ENCODE results near the gene TRPM3. TPM values are rescaled to one million over a fixed set of nuclear protein-coding genes. Genes with fewer than 3 reads are reported as not detected.

The TRPM3 gene
- total and polyA plus RNA-seq, 9 of the 15 experiments (the other 6 are each of a cell fraction or from before 2014, with no cell fraction given), result 0.04 TPM; not detected in 8

DNA sequence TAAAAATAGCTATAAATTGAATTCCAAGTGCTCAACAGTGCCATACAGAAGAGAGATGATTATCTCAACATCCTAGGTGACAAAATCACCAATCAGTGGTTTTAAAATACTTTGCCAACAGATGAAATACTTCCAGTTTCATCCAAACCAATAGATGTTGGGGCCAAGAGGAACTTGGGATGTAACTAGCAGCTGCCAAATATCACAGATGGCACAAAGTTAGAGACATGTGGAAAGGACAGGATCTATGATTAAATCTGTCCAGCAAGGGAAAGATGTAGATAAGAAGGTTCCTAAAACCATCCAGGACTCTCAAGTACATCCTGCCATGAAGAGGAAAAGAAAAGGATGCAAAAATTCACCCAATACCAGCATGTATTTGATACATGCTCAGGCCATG is 23.8 kb downstream of the TRPM3 start:
- intact Hi-C loops (cut with micrococcal nuclease) (no loop called here), in situ Hi-C loops (cut with MboI) (no loop called here)
- DNase-seq (ENCODE audit: extremely low read depth in 1 of 4, low spot score in 3 of 4), result no peak
- H3K9me3 ChIP-seq (replicated peaks; ENCODE audit: control insufficient read depth, insufficient read depth, low read depth, low read length), result no peaks in the 10 kb centered on the region
- no peak for FAIRE-seq
- H4K20me1 ChIP-seq (replicated peaks; ENCODE audit: control insufficient read depth, insufficient read depth, low read length), result no peaks in the 10 kb centered on the region
- H3K27me3 ChIP-seq (ENCODE audit: control insufficient read depth in 2 of 2, insufficient read depth in 2 of 2, low read length in 2 of 2), result no peaks in the 10 kb centered on the region
- H3K4me1 ChIP-seq (replicated peaks in 1 of 2; ENCODE audit: control insufficient read depth in 2 of 2, insufficient read depth in 2 of 2, low read length in 2 of 2), result no peaks in the 10 kb centered on the region
- H2AFZ ChIP-seq (ENCODE audit: low read depth, low read length), result no peak overlapping the region
- no peak overlapping the region for H3K4me2 ChIP-seq (ENCODE audit: insufficient read depth, low read length)
- no peak overlapping the region for H3K9ac ChIP-seq (ENCODE audit: insufficient read depth in 1 of 2, low read depth in 2 of 2, low read length in 2 of 2)
- CTCF ChIA-PET (ENCODE audit: low intra/inter-chr PET ratio), result no interaction called here
- H3K27ac ChIP-seq (ENCODE audit: extremely low read depth, low read depth, low read length), result no peak overlapping the region
- no peaks in the 10 kb centered on the region for H3K79me2 ChIP-seq (ENCODE audit: control insufficient read depth, insufficient read depth, low read length)
- no peak overlapping the region for H3K4me3 ChIP-seq
- POLR2A ChIA-PET, result no interaction called here
- ATAC-seq, result no peak
- H3K36me3 ChIP-seq (ENCODE audit: control insufficient read depth, insufficient read depth, low read length), result no peaks in the 10 kb centered on the region
- no peaks in the 10 kb centered on the region for H3K9me1 ChIP-seq (ENCODE audit: control insufficient read depth, insufficient read depth, low read length)
- BruUV-seq (replicated peaks), result no TSS peak
- TF ChIP-seq SP1 (CRISPR knock-in tag; IDR thresholded peaks at IDR 0.05) (no peak), ATF1 (CRISPR knock-in tag; IDR thresholded peaks at IDR 0.05) (no peak), ATF1 (tag; IDR thresholded peaks at IDR 0.05) (no peak), ZBTB40 (IDR thresholded peaks at IDR 0.05) (no peak), ZBTB40 (CRISPR knock-in tag; IDR thresholded peaks at IDR 0.05) (no peak), NR2C1 (IDR thresholded peaks at IDR 0.05) (no peak), NR2C1 (tag; IDR thresholded peaks at IDR 0.05) (no peak), STAT5B (CRISPR knock-in tag; IDR thresholded peaks at IDR 0.05) (no peak), C11orf30 (IDR thresholded peaks at IDR 0.05; ENCODE audit: low read depth) (no peak), MED1 (CRISPR knock-in tag; IDR thresholded peaks at IDR 0.05; ENCODE audit: borderline replicate concordance) (no peak), KAT2B (IDR thresholded peaks at IDR 0.05; ENCODE audit: low read depth, low read length) (no peak), NCOA1 (IDR thresholded peaks at IDR 0.05; ENCODE audit: low read depth) (no peak), ZNF274 (IDR thresholded peaks at IDR 0.05; ENCODE audit: borderline replicate concordance, low read depth, low read length) (no peak), CREM (IDR thresholded peaks at IDR 0.05; ENCODE audit: low read depth) (no peak), TAF7 (tag; IDR thresholded peaks at IDR 0.05) (no peak)

All from K562 (cell line).